ENCODE results near the gene GAN. TPM values are rescaled to one million over a fixed set of nuclear protein-coding genes. Genes with fewer than 3 reads are reported as not detected.

Gene GAN
- total and polyA plus RNA-seq, 9 donors: 1.8 to 7.2 (median 2.3) TPM

DNA sequence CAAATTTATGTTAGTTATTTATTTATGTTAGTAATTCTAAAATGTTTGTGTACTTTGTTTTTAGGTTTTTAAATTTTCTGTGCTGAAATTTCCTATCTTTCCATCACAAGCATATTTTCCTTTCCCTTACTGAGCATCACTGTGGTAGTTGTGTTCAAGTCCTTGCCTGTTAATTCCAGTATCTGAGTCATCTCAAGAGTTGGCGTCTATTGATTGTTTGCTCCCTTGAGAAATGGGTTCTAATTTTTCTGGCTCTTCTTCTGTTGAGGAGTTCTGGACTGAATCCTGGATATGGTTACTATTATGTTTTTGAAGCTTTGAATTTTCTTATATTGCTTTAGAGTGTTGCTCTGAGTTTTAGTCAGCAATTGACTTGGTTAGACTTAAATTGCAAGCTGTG lies 56.3 kb downstream of the GAN start:
- DNase-seq: peak; percentile 32
- H3K4me1 ChIP-seq (ENCODE audit: control insufficient read depth, insufficient read depth, low read length): peaks cover 2% of the 10 kb centered on the region
- no peaks in the 10 kb centered on the region for H3K9me3 ChIP-seq (replicated peaks; ENCODE audit: control insufficient read depth, low read depth, low read length)
- no peaks in the 10 kb centered on the region for H3K27me3 ChIP-seq (ENCODE audit: control insufficient read depth, insufficient read depth, low read length)
- peaks cover 18% of the 10 kb centered on the region for H3K36me3 ChIP-seq (ENCODE audit: control insufficient read depth, insufficient read depth, low read length)
- no peak overlapping the region for H3K4me3 ChIP-seq (ENCODE audit: low read length)
- H3K27ac ChIP-seq (ENCODE audit: low read length): no peak overlapping the region
- WGBS (ENCODE audit: insufficient coverage): no CpG with 5 or more reads among the region's 1 CpG

DNA sequence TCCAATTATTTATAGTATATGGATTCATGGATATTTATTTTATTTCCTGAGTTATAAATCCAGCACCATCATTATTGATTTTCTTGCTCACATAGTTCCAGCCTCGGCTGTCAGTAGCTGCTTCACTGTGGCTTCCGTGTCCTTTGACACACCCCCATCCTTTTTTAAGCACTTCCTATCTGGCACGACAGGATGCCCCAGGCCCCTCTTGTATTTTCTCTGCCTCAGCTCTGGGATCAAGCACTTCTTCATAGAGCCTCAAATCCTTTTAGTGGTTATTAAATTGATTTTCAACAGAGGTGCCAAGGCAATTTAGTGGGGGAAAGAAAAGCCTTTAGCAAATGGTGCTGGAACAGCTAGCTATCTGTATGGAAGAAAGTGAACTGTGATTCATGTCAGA lies 59.8 kb downstream of the GAN start:
- Histone ChIP-seq H3K27me3 (ENCODE audit: control insufficient read depth, insufficient read depth, low read length) (no peaks in the 10 kb centered on the region), H3K27ac (ENCODE audit: low read length) (no peak overlapping the region), H3K4me1 (ENCODE audit: control insufficient read depth, insufficient read depth, low read length) (no peaks in the 10 kb centered on the region), H3K4me3 (ENCODE audit: low read length) (no peak overlapping the region), H3K36me3 (ENCODE audit: control insufficient read depth, insufficient read depth, low read length) (peaks cover 23% of the 10 kb centered on the region), H3K9me3 (replicated peaks; ENCODE audit: control insufficient read depth, low read depth, low read length) (no peaks in the 10 kb centered on the region)
- 48% methylated on average over 2 of the region's 3 CpGs for WGBS (ENCODE audit: insufficient coverage)
- DNase-seq: peak; percentile 11

DNA sequence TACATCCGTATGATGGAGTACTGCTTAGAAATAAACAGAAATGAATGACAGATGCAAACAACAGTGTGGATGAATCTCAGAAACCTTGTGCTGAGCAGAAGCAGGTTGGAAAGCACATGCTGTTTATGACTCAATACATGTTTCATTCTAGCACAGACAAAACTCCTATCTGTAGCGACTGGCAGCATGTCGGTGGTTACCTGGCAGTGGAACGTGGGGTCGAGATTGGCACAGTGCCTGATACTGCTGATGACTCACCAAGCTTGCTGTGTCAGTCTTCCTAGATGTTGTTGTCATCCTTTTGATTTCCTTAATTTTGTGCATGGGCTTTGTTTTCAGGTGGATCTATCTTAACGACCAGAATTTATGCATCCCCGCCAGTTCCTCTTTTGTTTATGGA lies 62.1 kb downstream of the GAN start:
- WGBS (ENCODE audit: insufficient coverage): 82% methylated on average over 5 of the region's 7 CpGs
- no peak overlapping the region for H3K27ac ChIP-seq (ENCODE audit: low read length)

DNA sequence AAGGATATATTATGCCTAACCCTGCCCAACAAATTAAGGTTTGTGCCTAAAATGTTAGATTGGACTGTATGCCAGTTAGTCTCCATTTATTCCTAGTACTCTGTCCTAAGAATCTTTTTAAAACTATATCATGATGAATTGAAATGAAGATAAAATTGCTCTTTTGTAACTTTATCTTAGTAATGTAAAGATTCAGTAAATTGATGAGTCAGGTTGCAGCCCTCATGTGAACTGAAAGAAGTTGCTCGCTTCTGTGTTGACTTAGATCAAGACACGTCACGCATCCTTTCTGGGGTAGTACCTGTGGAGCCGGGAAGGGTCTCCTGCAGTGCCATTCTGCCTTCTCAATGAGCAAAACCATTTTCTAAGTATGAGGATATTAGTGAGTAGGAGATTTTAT lies 63.3 kb downstream of the GAN start:
- no peaks in the 10 kb centered on the region for H3K9me3 ChIP-seq (replicated peaks; ENCODE audit: control insufficient read depth, low read depth, low read length)
- H3K4me1 ChIP-seq (ENCODE audit: control insufficient read depth, insufficient read depth, low read length): no peaks in the 10 kb centered on the region
- no peak for DNase-seq
- H3K36me3 ChIP-seq (ENCODE audit: control insufficient read depth, insufficient read depth, low read length): peaks cover 14% of the 10 kb centered on the region
- 81% methylated on average over 3 of the region's 4 CpGs for WGBS (ENCODE audit: insufficient coverage)
- no peak overlapping the region for H3K27ac ChIP-seq (ENCODE audit: low read length)
- H3K4me3 ChIP-seq (ENCODE audit: low read length): no peak overlapping the region
- H3K27me3 ChIP-seq (ENCODE audit: control insufficient read depth, insufficient read depth, low read length): no peaks in the 10 kb centered on the region

More for the DNA sequence above, 62.1 kb downstream of the GAN start:
- no peaks in the 10 kb centered on the region for H3K27me3 ChIP-seq (ENCODE audit: control insufficient read depth, insufficient read depth, low read length)
- no peak overlapping the region for H3K4me3 ChIP-seq (ENCODE audit: low read length)
- no peak for DNase-seq
- H3K36me3 ChIP-seq (ENCODE audit: control insufficient read depth, insufficient read depth, low read length): peaks cover 14% of the 10 kb centered on the region
- no peaks in the 10 kb centered on the region for H3K4me1 ChIP-seq (ENCODE audit: control insufficient read depth, insufficient read depth, low read length)
- no peaks in the 10 kb centered on the region for H3K9me3 ChIP-seq (replicated peaks; ENCODE audit: control insufficient read depth, low read depth, low read length)

DNA sequence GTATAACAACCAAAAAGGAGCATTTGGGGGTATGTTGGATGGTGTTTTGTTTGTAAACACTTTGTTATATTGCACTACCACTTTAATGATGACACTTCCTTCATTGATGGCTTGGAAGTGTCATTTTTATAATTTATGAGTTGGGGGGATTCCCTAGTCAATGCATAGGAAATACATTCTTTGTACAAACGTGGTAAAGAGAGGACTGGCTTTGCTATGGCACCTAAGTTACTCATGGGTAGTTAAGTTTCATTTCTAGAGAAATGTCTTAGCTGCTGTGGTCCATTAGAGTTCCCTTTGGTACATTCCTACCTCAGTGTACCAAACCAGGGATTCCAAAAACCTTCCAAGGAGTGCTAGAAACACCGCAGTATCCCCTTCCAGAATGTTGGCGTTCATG lies 66.2 kb downstream of the GAN start:
- H3K27me3 ChIP-seq (ENCODE audit: control insufficient read depth, insufficient read depth, low read length): no peaks in the 10 kb centered on the region
- H3K4me3 ChIP-seq (ENCODE audit: low read length): no peak overlapping the region
- peaks cover 3% of the 10 kb centered on the region for H3K4me1 ChIP-seq (ENCODE audit: control insufficient read depth, insufficient read depth, low read length)
- H3K9me3 ChIP-seq (replicated peaks; ENCODE audit: control insufficient read depth, low read depth, low read length): no peaks in the 10 kb centered on the region
- H3K27ac ChIP-seq (ENCODE audit: low read length): no peak overlapping the region
- WGBS (ENCODE audit: insufficient coverage): 100% methylated on average over 1 of the region's 3 CpGs
- peaks cover 14% of the 10 kb centered on the region for H3K36me3 ChIP-seq (ENCODE audit: control insufficient read depth, insufficient read depth, low read length)
- DNase-seq: no peak

DNA sequence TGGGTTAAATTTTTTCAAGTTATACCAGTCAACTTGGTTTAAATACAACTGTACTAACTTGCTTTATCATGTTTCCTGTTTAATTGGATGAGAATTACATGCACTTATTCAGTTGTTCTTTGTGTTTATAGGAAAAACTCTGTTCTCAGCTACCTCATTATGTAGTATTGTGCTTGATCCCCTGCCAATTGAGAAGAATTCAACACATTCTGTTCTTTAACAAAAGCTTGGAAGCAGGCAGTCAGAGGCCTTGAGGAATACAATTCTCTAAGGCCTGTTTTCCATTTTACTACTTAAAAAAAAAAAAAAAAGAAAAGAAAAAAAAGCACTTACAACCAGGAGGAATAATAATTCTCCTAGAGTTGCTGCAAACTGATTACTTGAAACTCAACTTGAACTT lies 69.2 kb downstream of the GAN start:
- no peak overlapping the region for H3K4me3 ChIP-seq (ENCODE audit: low read length)
- H3K9me3 ChIP-seq (replicated peaks; ENCODE audit: control insufficient read depth, low read depth, low read length): no peaks in the 10 kb centered on the region
- H3K27me3 ChIP-seq (ENCODE audit: control insufficient read depth, insufficient read depth, low read length): no peaks in the 10 kb centered on the region
- no peak overlapping the region for H3K27ac ChIP-seq (ENCODE audit: low read length)
- peak; percentile 52 for DNase-seq
- peaks cover 6% of the 10 kb centered on the region for H3K36me3 ChIP-seq (ENCODE audit: control insufficient read depth, insufficient read depth, low read length)
- peaks cover 3% of the 10 kb centered on the region for H3K4me1 ChIP-seq (ENCODE audit: control insufficient read depth, insufficient read depth, low read length)

DNA sequence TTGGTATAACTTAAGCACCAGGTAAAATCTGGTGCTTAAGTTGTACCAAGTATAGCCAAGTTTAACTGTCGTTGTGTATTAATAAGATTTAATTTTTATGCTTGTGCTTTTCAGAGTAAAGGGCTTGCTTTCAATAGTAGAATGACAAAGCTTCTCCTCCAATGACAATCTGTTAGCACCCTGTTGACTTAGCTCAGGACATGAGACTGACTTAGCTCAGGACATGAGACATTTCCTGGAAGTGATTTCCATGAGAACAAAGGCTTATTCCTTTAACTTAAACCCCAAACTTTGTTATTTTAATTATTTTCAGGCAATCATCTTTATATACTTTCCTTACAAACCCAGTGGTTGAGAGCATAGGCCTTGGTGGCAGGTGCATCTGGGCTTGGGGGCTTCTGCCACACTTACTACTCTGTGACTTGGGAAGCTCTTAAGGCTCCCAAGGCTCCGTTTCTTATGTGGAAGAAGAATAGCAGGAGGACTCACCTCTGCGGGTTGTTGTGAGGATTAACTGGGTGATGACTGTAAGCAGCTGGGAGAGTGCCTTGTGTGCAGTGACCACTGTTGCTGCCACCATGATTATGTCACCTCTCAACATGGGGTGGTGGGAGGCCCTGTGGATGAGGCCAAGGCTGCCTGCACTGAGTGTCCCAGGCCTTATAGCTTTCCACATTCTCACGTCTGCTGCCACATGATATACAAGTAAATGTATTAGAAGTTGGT lies 70.4 kb downstream of the GAN start:
- DNase-seq: no peak
- WGBS (ENCODE audit: insufficient coverage): 100% methylated on average over 1 of the region's 4 CpGs
- Histone ChIP-seq H3K4me3 (ENCODE audit: low read length) (no peak overlapping the region), H3K4me1 (ENCODE audit: control insufficient read depth, insufficient read depth, low read length) (peaks cover 3% of the 10 kb centered on the region), H3K9me3 (replicated peaks; ENCODE audit: control insufficient read depth, low read depth, low read length) (no peaks in the 10 kb centered on the region), H3K27ac (ENCODE audit: low read length) (peak overlapping the region; percentile 57), H3K27me3 (ENCODE audit: control insufficient read depth, insufficient read depth, low read length) (no peaks in the 10 kb centered on the region), H3K36me3 (ENCODE audit: control insufficient read depth, insufficient read depth, low read length) (peaks cover 11% of the 10 kb centered on the region)

DNA sequence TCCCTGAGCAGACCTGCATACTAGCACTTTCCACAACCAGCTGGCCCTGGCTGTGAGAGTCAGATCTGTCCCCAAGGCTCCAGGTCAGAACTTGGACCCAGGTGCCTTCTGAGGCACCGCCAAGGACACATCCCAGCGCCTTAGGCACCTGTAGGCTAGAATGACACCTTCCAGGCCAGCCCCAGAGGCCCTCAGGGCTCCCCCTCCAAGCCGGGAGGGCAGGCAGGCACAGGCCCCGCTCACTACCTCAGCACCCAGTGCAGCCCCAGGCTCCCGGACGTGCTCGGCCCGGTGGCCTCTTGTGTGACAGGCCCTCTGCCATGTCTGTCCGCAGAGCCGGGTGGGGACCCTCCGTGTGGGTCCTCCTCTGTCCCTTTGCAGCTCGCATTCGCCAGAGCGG lies 73.6 kb downstream of the GAN start:
- peaks cover 3% of the 10 kb centered on the region for H3K4me1 ChIP-seq (ENCODE audit: control insufficient read depth, insufficient read depth, low read length)
- H3K4me3 ChIP-seq (ENCODE audit: low read length): no peak overlapping the region
- H3K9me3 ChIP-seq (replicated peaks; ENCODE audit: control insufficient read depth, low read depth, low read length): no peaks in the 10 kb centered on the region
- 96% methylated on average over 14 of the region's 14 CpGs for WGBS (ENCODE audit: insufficient coverage)
- H3K27me3 ChIP-seq (ENCODE audit: control insufficient read depth, insufficient read depth, low read length): no peaks in the 10 kb centered on the region
- peaks cover 15% of the 10 kb centered on the region for H3K36me3 ChIP-seq (ENCODE audit: control insufficient read depth, insufficient read depth, low read length)
- no peak overlapping the region for H3K27ac ChIP-seq (ENCODE audit: low read length)
- DNase-seq: no peak

DNA sequence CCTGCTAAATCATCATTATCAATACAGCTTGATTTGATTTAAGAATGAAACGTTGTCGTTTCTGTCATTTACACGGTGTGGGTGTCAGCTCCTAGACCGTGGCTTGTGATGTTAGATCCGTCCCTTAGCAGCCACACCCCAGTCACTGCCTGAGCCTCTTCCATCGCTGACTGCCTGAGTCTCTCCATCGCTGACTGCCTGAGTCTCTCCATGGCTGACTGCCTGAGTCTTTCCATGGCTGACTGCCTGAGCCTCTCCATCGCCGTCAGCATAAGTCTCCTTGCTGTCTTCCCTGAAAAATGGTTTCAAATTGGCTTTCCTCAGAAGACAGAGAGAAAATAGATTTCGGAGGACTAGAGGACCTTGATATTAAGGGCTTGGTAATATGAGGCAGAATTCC lies 76.1 kb downstream of the GAN start:
- H3K4me3 ChIP-seq (ENCODE audit: low read length): no peak overlapping the region
- H3K27ac ChIP-seq (ENCODE audit: low read length): no peak overlapping the region
- no peaks in the 10 kb centered on the region for H3K27me3 ChIP-seq (ENCODE audit: control insufficient read depth, insufficient read depth, low read length)
- 83% methylated on average over 6 of the region's 10 CpGs for WGBS (ENCODE audit: insufficient coverage)
- H3K9me3 ChIP-seq (replicated peaks; ENCODE audit: control insufficient read depth, low read depth, low read length): no peaks in the 10 kb centered on the region
- peak; percentile 40 for DNase-seq
- peaks cover 3% of the 10 kb centered on the region for H3K4me1 ChIP-seq (ENCODE audit: control insufficient read depth, insufficient read depth, low read length)
- H3K36me3 ChIP-seq (ENCODE audit: control insufficient read depth, insufficient read depth, low read length): peaks cover 15% of the 10 kb centered on the region

DNA sequence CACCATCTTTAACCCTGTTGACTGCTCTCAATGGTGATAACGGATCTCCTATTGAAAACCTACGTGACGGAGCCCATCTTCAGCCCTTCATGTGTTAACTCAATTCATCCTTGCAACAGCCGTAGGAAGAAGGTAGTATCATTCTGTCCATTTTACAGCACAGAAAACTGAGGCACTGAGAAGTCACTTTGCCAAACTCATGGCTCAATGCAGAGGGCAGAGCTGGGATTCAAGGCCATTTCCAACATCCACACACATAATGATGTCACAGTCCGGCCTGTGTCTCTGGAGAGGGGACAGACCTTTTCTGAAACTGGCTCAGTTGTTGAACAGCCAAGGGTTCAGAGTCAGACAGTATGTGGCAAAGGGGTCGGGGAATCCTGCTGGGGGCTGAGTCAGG lies 77.2 kb downstream of the GAN start:
- no peak for DNase-seq
- H3K4me1 ChIP-seq (ENCODE audit: control insufficient read depth, insufficient read depth, low read length): peaks cover 3% of the 10 kb centered on the region
- H3K27ac ChIP-seq (ENCODE audit: low read length): no peak overlapping the region
- H3K4me3 ChIP-seq (ENCODE audit: low read length): no peak overlapping the region
- H3K9me3 ChIP-seq (replicated peaks; ENCODE audit: control insufficient read depth, low read depth, low read length): no peaks in the 10 kb centered on the region
- 100% methylated on average over 2 of the region's 6 CpGs for WGBS (ENCODE audit: insufficient coverage)
- no peaks in the 10 kb centered on the region for H3K27me3 ChIP-seq (ENCODE audit: control insufficient read depth, insufficient read depth, low read length)
- H3K36me3 ChIP-seq (ENCODE audit: control insufficient read depth, insufficient read depth, low read length): peaks cover 12% of the 10 kb centered on the region

DNA sequence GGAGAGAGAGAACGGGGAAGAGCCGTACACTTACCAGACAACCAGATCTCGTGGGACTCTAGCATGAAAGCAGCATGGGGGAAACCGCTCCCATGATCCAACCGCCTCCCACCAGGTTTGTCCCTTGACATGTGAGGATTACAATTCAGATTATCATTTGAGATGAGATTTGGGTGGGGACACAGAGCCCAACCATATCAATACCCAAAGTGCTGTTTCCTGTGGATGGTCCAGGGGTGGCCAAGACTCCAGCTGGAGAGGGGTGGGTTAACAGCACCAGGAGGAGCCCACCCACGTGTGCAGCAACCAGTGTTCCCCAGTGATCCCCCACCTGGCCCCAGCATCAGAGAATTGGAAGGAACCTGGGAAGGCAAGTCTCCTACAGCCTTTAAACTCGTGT lies 79.7 kb downstream of the GAN start:
- WGBS (ENCODE audit: insufficient coverage): 40% methylated on average over 1 of the region's 7 CpGs
- H3K27ac ChIP-seq (ENCODE audit: low read length): no peak overlapping the region
- DNase-seq: no peak

More for the DNA sequence above, 79.7 kb downstream of the GAN start:
- peaks cover 3% of the 10 kb centered on the region for H3K4me1 ChIP-seq (ENCODE audit: control insufficient read depth, insufficient read depth, low read length)
- H3K9me3 ChIP-seq (replicated peaks; ENCODE audit: control insufficient read depth, low read depth, low read length): peaks cover 1% of the 10 kb centered on the region
- no peak overlapping the region for H3K4me3 ChIP-seq (ENCODE audit: low read length)
- no peaks in the 10 kb centered on the region for H3K27me3 ChIP-seq (ENCODE audit: control insufficient read depth, insufficient read depth, low read length)
- H3K36me3 ChIP-seq (ENCODE audit: control insufficient read depth, insufficient read depth, low read length): peaks cover 7% of the 10 kb centered on the region

All from muscle of leg (tissue), 11 donors.